GM19239 (cell line): ENCODE results near the gene ZNF189.
A peak's percentile ranks its signal among the peaks of the same experiment; 100 is the strongest.

Experiments
- DNase-seq: peaks from one replicate; pipeline ENCODE4 v3.0.0; 2011; ENCODE audit warnings: low spot score; ENCODE audit not compliant: insufficient read length
- FAIRE-seq: peaks from 2 replicates; lab custom pipeline; 2011; peaks lifted over from hg19 to GRCh38; lab: Jason Lieb, UNC

Gene ZNF189

GRCh38 chr9:101398068-101398929, at the start of gene ZNF189, which contains the start of gene MRPL50:
Gene ZNF189 (plus strand): TSS chr9:101398851. CDS start chr9:101399157, 306 bp downstream.
Gene MRPL50 (minus strand): TSS chr9:101398618. CDS start chr9:101398592, 26 bp downstream.
- DNase-seq = peak; percentile 64
- peak; percentile 98 for FAIRE-seq

- DNase-seq (no peak), FAIRE-seq (no peak)
Observed at GRCh38 chr9:101350285-101350684, 48.4 kb upstream of the ZNF189 start.

GRCh38 chr9:101352892-101353463, 45.7 kb upstream of the ZNF189 start:
- DNase-seq (no peak), FAIRE-seq (no peak)

GRCh38 chr9:101353683-101354082, 45.0 kb upstream of the ZNF189 start:
- DNase-seq (no peak), FAIRE-seq (no peak)

GRCh38 chr9:101354143-101354764, 44.4 kb upstream of the ZNF189 start:
- no peak for DNase-seq
- no peak for FAIRE-seq

- DNase-seq = no peak
- FAIRE-seq = no peak
Observed at GRCh38 chr9:101354765-101355708, 43.6 kb upstream of the ZNF189 start.

- FAIRE-seq (no peak), DNase-seq (no peak)
Observed at GRCh38 chr9:101356619-101357018, 42.0 kb upstream of the ZNF189 start.

GRCh38 chr9:101359679-101360078, 39.0 kb upstream of the ZNF189 start:
- DNase-seq = no peak
- FAIRE-seq = no peak

GRCh38 chr9:101360647-101361046, 38.0 kb upstream of the ZNF189 start:
- no peak for FAIRE-seq
- DNase-seq = no peak

- FAIRE-seq (no peak), DNase-seq (no peak)
Observed at GRCh38 chr9:101362450-101362849, 36.2 kb upstream of the ZNF189 start.

GRCh38 chr9:101365181-101365580, 33.5 kb upstream of the ZNF189 start:
- DNase-seq (no peak), FAIRE-seq (no peak)

GRCh38 chr9:101366038-101366756, 32.5 kb upstream of the ZNF189 start:
- FAIRE-seq = no peak
- no peak for DNase-seq

- DNase-seq (no peak), FAIRE-seq (no peak)
Observed at GRCh38 chr9:101367323-101367722, 31.3 kb upstream of the ZNF189 start.

- FAIRE-seq (no peak), DNase-seq (no peak)
Observed at GRCh38 chr9:101369286-101369685, 29.4 kb upstream of the ZNF189 start.

GRCh38 chr9:101369884-101370531, 28.6 kb upstream of the ZNF189 start:
- DNase-seq (no peak), FAIRE-seq (no peak)

- DNase-seq = no peak
- no peak for FAIRE-seq
Observed at GRCh38 chr9:101371813-101372212, 26.8 kb upstream of the ZNF189 start.

- DNase-seq (no peak), FAIRE-seq (no peak)
Observed at GRCh38 chr9:101372327-101373118, 26.1 kb upstream of the ZNF189 start.

- FAIRE-seq (no peak), DNase-seq (no peak)
Observed at GRCh38 chr9:101375546-101375945, 23.1 kb upstream of the ZNF189 start.
